G401 (cell line): ENCODE data around the gene TMEM19. TPM values are rescaled to one million over a fixed set of nuclear protein-coding genes. Genes with fewer than 3 reads are reported as not detected.
"Not testable (repeated sequence)": the region's sequence is repeated elsewhere in the genome, so short reads cannot be mapped to it uniquely, and the experiment has no call there.

Experiments
- DNase-seq: peaks from one replicate; pipeline ENCODE4 v3.0.0-alpha.2; 2015; ENCODE audit warnings: low spot score
- in situ Hi-C: cut with HindIII; loops from 2 replicates; pipeline ENCODE4 v1.10.0; 2016; ENCODE audit warnings: low sequenced_read_pairs, mixed read lengths
- total RNA-seq: library from RNA; depleted of rRNA; stranded (reverse); fragments of >200 nt; shearing (Covaris generic); gene quantifications from 2 replicates; pipeline ENCODE4 v1.2.3, GENCODE V29; 2014

The TMEM19 gene
- total RNA-seq, 1 experiment from 2014 or later = 21.0 TPM

- in situ Hi-C loops, DNase-seq: not testable (repeated sequence)
Measured at GRCh38 chr12:71702181-71702580, 16.3 kb downstream of the TMEM19 start.

- in situ Hi-C loops = no loop called here
Measured at GRCh38 chr12:71702590-71702989, 16.7 kb downstream of the TMEM19 start.

GRCh38 chr12:71703206-71703605, 17.3 kb downstream of the TMEM19 start:
- DNase-seq = no peak
- in situ Hi-C loops = no loop called here

More at GRCh38 chr12:71702590-71702989, 16.7 kb downstream of the TMEM19 start:
- no peak for DNase-seq

- DNase-seq = no peak
- in situ Hi-C loops = no loop called here
Measured at GRCh38 chr12:71704920-71705319, 19.0 kb downstream of the TMEM19 start.

- in situ Hi-C loops = no loop called here
- no peak for DNase-seq
Measured at GRCh38 chr12:71708658-71709057, 22.8 kb downstream of the TMEM19 start.

- in situ Hi-C loops = no loop called here
- no peak for DNase-seq
Measured at GRCh38 chr12:71710276-71711125, 24.6 kb downstream of the TMEM19 start.

- DNase-seq = no peak
- in situ Hi-C loops = no loop called here
Measured at GRCh38 chr12:71718611-71719010, 32.7 kb downstream of the TMEM19 start.

GRCh38 chr12:71719647-71720370, 33.9 kb downstream of the TMEM19 start:
- DNase-seq = no peak
- in situ Hi-C loops = no loop called here

GRCh38 chr12:71721783-71722505, 36.1 kb downstream of the TMEM19 start:
- no peak for DNase-seq
- in situ Hi-C loops = no loop called here

- in situ Hi-C loops = no loop called here
Measured at GRCh38 chr12:71725011-71725410, 39.1 kb downstream of the TMEM19 start.

GRCh38 chr12:71726548-71726947, 40.7 kb downstream of the TMEM19 start:
- DNase-seq = no peak
- in situ Hi-C loops = no loop called here

More at GRCh38 chr12:71725011-71725410, 39.1 kb downstream of the TMEM19 start:
- no peak for DNase-seq

GRCh38 chr12:71727958-71728357, 42.1 kb downstream of the TMEM19 start:
- in situ Hi-C loops = no loop called here
- no peak for DNase-seq

- DNase-seq = no peak
- in situ Hi-C loops = no loop called here
Measured at GRCh38 chr12:71730936-71731335, 45.1 kb downstream of the TMEM19 start.

- in situ Hi-C loops = no loop called here
- DNase-seq = no peak
Measured at GRCh38 chr12:71731439-71732356, 45.8 kb downstream of the TMEM19 start.

- DNase-seq = no peak
- in situ Hi-C loops = no loop called here
Measured at GRCh38 chr12:71732357-71732712, 46.5 kb downstream of the TMEM19 start.

GRCh38 chr12:71737197-71737596, 51.3 kb downstream of the TMEM19 start:
- in situ Hi-C loops = no loop called here
- no peak for DNase-seq

GRCh38 chr12:71742998-71743397, 57.1 kb downstream of the TMEM19 start:
- in situ Hi-C loops = no loop called here
- no peak for DNase-seq

GRCh38 chr12:71744522-71745300, 58.8 kb downstream of the TMEM19 start:
- in situ Hi-C loops = no loop called here
- no peak for DNase-seq
